Measurements from ENCODE around the gene DSC2. TPM values are rescaled to one million over a fixed set of nuclear protein-coding genes. Genes with fewer than 3 reads are reported as not detected.

Gene DSC2
- total RNA-seq, 2 donors from 2014 or later, result 19.3 to 19.5 TPM

DNA sequence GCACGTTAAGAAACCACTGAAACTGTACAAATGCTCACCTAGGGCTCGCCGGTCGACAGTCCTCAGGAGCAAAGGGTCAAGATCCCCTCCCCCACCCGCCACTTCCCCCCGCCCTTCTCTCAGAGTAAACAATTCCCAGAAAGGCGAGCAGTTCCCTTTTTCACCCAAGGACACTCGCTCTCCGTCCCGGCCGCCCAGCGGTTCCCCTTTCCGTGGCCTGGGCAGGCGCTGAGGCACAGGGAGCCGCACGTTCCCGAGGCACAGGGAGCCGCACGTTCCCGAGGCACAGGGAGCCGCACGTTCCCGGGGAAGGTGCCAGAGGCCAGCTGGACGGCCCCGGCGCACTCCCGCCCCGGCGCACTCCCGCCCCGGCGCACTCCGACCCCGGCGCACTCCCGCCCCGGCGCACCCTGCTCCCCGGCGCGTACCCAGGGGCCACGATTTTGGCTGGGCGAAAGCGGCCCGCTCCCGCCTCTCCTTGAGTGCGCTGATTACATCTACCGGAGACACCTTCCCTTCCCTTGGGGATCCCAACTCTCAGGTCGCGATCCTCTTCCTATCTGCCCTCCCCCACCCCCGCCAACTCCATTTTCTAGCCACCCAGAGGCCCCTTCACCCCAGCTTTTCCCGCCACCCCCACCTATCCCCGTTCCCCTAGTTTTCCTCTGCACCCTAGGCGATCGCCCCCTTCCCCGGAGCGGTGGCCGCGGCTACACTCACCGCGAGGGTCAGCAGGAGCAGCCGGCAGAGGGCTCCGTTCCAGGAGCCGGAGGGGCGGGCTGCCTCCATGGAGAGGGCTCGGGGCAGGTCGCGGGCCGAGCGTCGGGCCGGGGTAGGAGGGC lies 817 bp downstream of the DSC2 start:
- H3K27ac ChIP-seq, result peak overlapping the region; percentile 89 to 94
- peak; percentile 73 for DNase-seq (ENCODE audit: low spot score)
- H3K9me3 ChIP-seq, result no peaks in the 10 kb centered on the region
- TF ChIP-seq, protein P1, sequence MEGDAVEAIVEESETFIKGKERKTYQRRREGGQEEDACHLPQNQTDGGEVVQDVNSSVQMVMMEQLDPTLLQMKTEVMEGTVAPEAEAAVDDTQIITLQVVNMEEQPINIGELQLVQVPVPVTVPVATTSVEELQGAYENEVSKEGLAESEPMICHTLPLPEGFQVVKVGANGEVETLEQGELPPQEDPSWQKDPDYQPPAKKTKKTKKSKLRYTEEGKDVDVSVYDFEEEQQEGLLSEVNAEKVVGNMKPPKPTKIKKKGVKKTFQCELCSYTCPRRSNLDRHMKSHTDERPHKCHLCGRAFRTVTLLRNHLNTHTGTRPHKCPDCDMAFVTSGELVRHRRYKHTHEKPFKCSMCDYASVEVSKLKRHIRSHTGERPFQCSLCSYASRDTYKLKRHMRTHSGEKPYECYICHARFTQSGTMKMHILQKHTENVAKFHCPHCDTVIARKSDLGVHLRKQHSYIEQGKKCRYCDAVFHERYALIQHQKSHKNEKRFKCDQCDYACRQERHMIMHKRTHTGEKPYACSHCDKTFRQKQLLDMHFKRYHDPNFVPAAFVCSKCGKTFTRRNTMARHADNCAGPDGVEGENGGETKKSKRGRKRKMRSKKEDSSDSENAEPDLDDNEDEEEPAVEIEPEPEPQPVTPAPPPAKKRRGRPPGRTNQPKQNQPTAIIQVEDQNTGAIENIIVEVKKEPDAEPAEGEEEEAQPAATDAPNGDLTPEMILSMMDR (IDR thresholded peaks at IDR 0.05), result peak in 1 of 2 donors; percentile 19
- H3K4me1 ChIP-seq, result peaks cover 0 to 6% of the 10 kb centered on the region in 2 donors
- H3K36me3 ChIP-seq, result no peaks in the 10 kb centered on the region
- no peaks in the 10 kb centered on the region for H3K27me3 ChIP-seq
- peak overlapping the region; percentile 73 to 76 for H3K4me3 ChIP-seq

- TF ChIP-seq, protein P1 (IDR thresholded peaks at IDR 0.05), result no peak
- no peak for DNase-seq (ENCODE audit: low spot score)
- Histone ChIP-seq H3K4me3 (peak overlapping the region; percentile 73 to 76), H3K36me3 (no peaks in the 10 kb centered on the region), H3K27ac (peak overlapping the region; percentile 89 to 94), H3K9me3 (no peaks in the 10 kb centered on the region), H3K27me3 (no peaks in the 10 kb centered on the region), H3K4me1 (peaks cover 0 to 6% of the 10 kb centered on the region in 2 donors)
Measured at GRCh38 chr18:31100436-31101182, 1.6 kb downstream of the DSC2 start.

GRCh38 chr18:31099450-31100230 lies 2.6 kb downstream of the DSC2 start:
- peak overlapping the region in 1 of 2 donors; percentile 73 for H3K4me3 ChIP-seq
- H3K27me3 ChIP-seq, result no peaks in the 10 kb centered on the region
- no peaks in the 10 kb centered on the region for H3K9me3 ChIP-seq
- TF ChIP-seq, protein P1 (IDR thresholded peaks at IDR 0.05), result no peak
- H3K4me1 ChIP-seq, result peaks cover 0 to 5% of the 10 kb centered on the region in 2 donors
- H3K36me3 ChIP-seq, result no peaks in the 10 kb centered on the region
- DNase-seq (ENCODE audit: low spot score), result no peak
- H3K27ac ChIP-seq, result peak overlapping the region; percentile 89 to 94

GRCh38 chr18:31098878-31099277 lies 3.3 kb downstream of the DSC2 start:
- Histone ChIP-seq H3K4me1 (no peaks in the 10 kb centered on the region), H3K27me3 (no peaks in the 10 kb centered on the region), H3K4me3 (no peak overlapping the region), H3K36me3 (no peaks in the 10 kb centered on the region), H3K9me3 (no peaks in the 10 kb centered on the region), H3K27ac (peak overlapping the region in 1 of 2 donors; percentile 94)
- TF ChIP-seq, protein P1 (IDR thresholded peaks at IDR 0.05), result no peak
- DNase-seq (ENCODE audit: low spot score), result no peak

DNA sequence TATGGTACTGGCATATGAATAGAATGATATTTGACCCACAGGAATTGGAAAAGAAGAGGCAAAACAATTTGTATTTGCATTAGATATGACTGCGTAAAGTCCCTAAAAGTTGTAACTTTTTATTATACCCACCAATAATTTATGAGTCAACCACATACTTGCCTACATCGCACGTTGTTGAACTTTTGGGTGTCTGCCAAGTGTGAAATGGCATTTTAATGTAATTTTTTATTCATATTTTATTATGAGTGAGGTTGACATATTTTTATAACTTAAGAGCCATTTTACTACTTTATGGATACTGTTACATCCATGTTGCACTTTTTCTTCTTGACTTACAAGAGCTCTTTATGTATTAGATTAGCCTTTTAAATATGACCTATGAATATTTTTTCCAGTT lies 4.6 kb downstream of the DSC2 start:
- H3K9me3 ChIP-seq, result no peaks in the 10 kb centered on the region
- H3K27ac ChIP-seq, result no peak overlapping the region
- no peaks in the 10 kb centered on the region for H3K27me3 ChIP-seq
- H3K4me3 ChIP-seq, result no peak overlapping the region
- no peaks in the 10 kb centered on the region for H3K36me3 ChIP-seq
- no peak for DNase-seq (ENCODE audit: low spot score)
- TF ChIP-seq, protein P1 (IDR thresholded peaks at IDR 0.05), result no peak
- H3K4me1 ChIP-seq, result no peaks in the 10 kb centered on the region
